ENCODE data around the gene PRPF19.

DNA sequence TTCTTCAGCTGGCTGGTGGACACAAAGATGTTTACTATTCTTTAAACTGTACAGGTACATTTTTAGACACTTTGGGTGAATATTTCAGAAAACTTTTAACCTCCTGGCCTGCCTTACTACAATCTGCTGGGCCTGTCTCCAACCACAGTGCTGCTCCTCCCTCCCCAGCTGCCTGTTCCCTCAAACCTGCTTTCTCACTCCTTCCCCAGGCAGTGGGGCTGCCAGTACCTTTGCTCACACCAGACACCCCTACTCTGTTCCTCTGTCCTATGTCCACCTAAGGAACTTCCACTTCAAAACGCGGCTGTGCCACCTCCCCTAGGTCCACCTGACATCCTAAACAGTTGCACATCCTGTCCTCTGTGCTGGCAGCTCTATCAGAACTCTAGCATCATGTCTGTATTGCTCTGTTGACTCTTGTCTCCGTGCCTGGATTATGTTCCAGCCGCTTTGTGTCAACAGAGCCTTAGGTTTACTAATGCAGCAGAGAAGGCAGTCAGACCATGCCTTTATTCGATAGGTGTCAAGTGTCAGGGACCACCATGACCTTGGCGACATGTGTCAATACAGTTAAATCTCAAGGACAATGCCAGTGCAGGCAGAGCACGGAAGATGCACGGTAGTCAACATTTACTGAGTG, 25.6 kb downstream of the PRPF19 start:
- TF ChIP-seq, protein P1, sequence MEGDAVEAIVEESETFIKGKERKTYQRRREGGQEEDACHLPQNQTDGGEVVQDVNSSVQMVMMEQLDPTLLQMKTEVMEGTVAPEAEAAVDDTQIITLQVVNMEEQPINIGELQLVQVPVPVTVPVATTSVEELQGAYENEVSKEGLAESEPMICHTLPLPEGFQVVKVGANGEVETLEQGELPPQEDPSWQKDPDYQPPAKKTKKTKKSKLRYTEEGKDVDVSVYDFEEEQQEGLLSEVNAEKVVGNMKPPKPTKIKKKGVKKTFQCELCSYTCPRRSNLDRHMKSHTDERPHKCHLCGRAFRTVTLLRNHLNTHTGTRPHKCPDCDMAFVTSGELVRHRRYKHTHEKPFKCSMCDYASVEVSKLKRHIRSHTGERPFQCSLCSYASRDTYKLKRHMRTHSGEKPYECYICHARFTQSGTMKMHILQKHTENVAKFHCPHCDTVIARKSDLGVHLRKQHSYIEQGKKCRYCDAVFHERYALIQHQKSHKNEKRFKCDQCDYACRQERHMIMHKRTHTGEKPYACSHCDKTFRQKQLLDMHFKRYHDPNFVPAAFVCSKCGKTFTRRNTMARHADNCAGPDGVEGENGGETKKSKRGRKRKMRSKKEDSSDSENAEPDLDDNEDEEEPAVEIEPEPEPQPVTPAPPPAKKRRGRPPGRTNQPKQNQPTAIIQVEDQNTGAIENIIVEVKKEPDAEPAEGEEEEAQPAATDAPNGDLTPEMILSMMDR (conservative IDR thresholded peaks at IDR 0.05) = no peak
- no peak for TF ChIP-seq EZH2 (IDR thresholded peaks at IDR 0.05; ENCODE audit: low read depth)

Measured in PC-9 (cell line).